Endothelial cell (in vitro differentiated cells): ENCODE measurements around the gene D2HGDH. TPM values are rescaled to one million over a fixed set of nuclear protein-coding genes. Genes with fewer than 3 reads are reported as not detected.

Source experiments
- DNase-seq: peaks from one replicate; pipeline ENCODE4 v3.0.0; 2021; ENCODE audit warnings: low spot score
- H3K27ac Mint-ChIP-seq: one replicate; pipeline ENCODE4 v1.8.0; 2021; ENCODE audit warnings: mixed read lengths, inconsistent platforms; ENCODE audit not compliant: unreplicated experiment
- H3K27me3 Mint-ChIP-seq: one replicate; pipeline ENCODE4 v1.8.0; 2021; ENCODE audit warnings: mild to moderate bottlenecking, moderate library complexity, mixed read lengths, inconsistent platforms; ENCODE audit not compliant: unreplicated experiment
- H3K36me3 Mint-ChIP-seq: one replicate; pipeline ENCODE4 v1.8.0; 2021; ENCODE audit warnings: mild to moderate bottlenecking, low read depth, mixed read lengths, inconsistent platforms; ENCODE audit not compliant: unreplicated experiment
- H3K4me1 Mint-ChIP-seq: one replicate; pipeline ENCODE4 v1.8.0; 2021; ENCODE audit warnings: mild to moderate bottlenecking, mixed read lengths, inconsistent platforms; ENCODE audit not compliant: unreplicated experiment
- H3K4me3 Mint-ChIP-seq: one replicate; pipeline ENCODE4 v1.8.0; 2021; ENCODE audit warnings: mild to moderate bottlenecking, mixed read lengths, inconsistent platforms; ENCODE audit not compliant: unreplicated experiment
- H3K9me3 Mint-ChIP-seq: one replicate; pipeline ENCODE4 v1.8.0; 2021; ENCODE audit warnings: mixed read lengths, inconsistent platforms; ENCODE audit not compliant: unreplicated experiment
- CTCF ChIP-seq: fragments of 200-600 bp; sonication (generic); IDR thresholded peaks from one replicate; pipeline ENCODE4 v1.5.0; 2021; ENCODE audit warnings: antibody characterized with exemption; ENCODE audit not compliant: unreplicated experiment
- total RNA-seq: library from RNA; stranded (reverse); fragmentation: NEBNext Ultra II Directional; extraction: Animal tissue kit (Norgen Biotek cat#: 25700); gene quantifications from one replicate; pipeline ENCODE4 v1.2.1, GENCODE V29; 2021; ENCODE audit not compliant: unreplicated experiment

D2HGDH gene
- total RNA-seq, 1 donor from 2014 or later = 11.4 TPM

DNA sequence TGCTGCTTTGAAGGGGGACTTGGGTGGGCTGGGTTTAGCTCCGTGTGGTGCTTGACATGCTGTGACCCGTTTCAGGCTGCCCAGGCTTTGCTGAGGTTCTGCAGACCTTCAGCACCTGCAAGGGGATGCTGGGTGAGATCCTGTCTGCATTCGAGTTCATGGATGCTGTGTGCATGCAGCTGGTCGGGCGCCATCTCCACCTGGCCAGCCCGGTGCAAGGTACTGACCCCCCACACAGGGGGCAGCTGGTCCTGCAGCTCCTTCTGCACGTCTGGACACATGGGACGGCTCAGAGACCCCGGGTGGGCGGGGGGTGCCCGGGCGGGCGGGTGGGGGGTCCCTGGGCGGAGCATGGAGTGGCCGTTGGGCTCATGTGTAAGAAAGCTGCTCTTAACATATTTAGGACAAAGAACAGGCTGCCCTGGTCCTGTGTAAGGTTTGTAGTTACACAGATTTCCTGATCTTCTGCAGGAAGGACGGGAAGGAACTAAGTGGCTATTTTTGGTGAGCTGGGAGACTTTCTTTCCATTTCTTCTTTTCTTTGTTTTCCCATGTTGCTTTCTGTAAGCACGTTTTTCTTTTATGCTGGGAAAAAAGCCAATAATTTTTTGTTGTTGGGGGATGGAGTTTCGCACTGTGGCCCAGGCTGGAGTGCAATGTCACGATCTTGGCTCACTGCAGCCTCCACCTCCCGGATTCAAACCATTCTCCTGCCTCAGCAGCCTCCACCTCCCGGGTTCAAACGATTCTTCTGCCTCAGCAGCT, 15.8 kb downstream of the D2HGDH start:
- Mint-ChIP-seq H3K4me3 (no peak overlapping the region), H3K27ac (no peak overlapping the region), H3K36me3 (peaks cover 17% of the 10 kb centered on the region), H3K9me3 (no peaks in the 10 kb centered on the region), H3K4me1 (peaks cover 4% of the 10 kb centered on the region), H3K27me3 (peaks cover 7% of the 10 kb centered on the region)
- no peak for DNase-seq
- no peak for TF ChIP-seq CTCF

- Mint-ChIP-seq H3K9me3 (no peaks in the 10 kb centered on the region), H3K4me3 (no peak overlapping the region), H3K27ac (no peak overlapping the region), H3K27me3 (peaks cover 7% of the 10 kb centered on the region), H3K4me1 (peaks cover 4% of the 10 kb centered on the region), H3K36me3 (peaks cover 8% of the 10 kb centered on the region)
- TF ChIP-seq CTCF = no peak
- no peak for DNase-seq
Measured at GRCh38 chr2:241751152-241751551, 16.7 kb downstream of the D2HGDH start.

DNA sequence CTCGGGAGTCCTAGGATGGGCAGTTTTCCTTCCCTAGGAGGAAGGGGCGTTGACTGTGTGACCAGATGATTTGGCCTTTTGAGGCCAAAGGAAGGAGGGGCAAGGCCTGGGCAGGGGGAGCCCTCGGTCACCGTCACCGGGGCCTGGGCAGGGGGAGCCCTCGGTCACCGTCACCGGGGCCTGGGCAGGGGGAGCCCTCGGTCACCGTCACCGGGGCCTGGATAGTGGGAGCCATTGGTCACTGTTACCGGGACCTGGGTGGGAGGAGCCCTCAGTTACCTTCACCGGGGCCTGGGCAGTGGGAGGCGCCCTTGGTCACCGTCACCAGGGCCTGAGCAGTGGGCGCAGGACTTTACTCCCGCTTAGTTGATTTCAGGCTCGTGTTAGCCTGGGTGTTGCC, 17.3 kb downstream of the D2HGDH start:
- no peaks in the 10 kb centered on the region for H3K9me3 Mint-ChIP-seq
- peaks cover 7% of the 10 kb centered on the region for H3K36me3 Mint-ChIP-seq
- H3K4me3 Mint-ChIP-seq = no peak overlapping the region
- no peak for TF ChIP-seq CTCF
- no peak for DNase-seq
- H3K27ac Mint-ChIP-seq = no peak overlapping the region
- peaks cover 7% of the 10 kb centered on the region for H3K27me3 Mint-ChIP-seq
- H3K4me1 Mint-ChIP-seq = peaks cover 4% of the 10 kb centered on the region

DNA sequence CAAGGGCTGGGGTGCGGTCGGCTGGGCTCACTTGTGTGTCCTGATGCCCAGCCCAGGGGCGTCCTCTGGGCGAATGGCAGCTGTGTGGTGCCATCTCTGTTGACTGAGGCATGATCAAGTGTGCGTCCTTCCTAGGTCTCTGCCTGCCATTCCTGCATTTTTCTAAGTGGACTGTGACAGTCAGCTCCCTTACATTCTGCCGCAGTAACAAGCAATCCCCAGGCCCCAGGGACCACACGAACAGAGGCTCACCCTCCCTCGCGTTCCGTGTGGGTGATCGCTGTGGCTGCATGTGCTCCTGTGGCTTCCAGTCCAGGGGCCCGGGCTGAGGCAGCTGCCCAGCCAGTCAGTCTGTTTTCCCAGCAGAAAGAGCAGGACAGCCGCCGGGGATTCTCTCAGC, 17.8 kb downstream of the D2HGDH start:
- Mint-ChIP-seq H3K36me3 (peaks cover 4% of the 10 kb centered on the region), H3K9me3 (no peaks in the 10 kb centered on the region), H3K27me3 (peaks cover 9% of the 10 kb centered on the region), H3K4me3 (no peak overlapping the region), H3K4me1 (peaks cover 4% of the 10 kb centered on the region), H3K27ac (no peak overlapping the region)
- no peak for DNase-seq
- no peak for TF ChIP-seq CTCF

DNA sequence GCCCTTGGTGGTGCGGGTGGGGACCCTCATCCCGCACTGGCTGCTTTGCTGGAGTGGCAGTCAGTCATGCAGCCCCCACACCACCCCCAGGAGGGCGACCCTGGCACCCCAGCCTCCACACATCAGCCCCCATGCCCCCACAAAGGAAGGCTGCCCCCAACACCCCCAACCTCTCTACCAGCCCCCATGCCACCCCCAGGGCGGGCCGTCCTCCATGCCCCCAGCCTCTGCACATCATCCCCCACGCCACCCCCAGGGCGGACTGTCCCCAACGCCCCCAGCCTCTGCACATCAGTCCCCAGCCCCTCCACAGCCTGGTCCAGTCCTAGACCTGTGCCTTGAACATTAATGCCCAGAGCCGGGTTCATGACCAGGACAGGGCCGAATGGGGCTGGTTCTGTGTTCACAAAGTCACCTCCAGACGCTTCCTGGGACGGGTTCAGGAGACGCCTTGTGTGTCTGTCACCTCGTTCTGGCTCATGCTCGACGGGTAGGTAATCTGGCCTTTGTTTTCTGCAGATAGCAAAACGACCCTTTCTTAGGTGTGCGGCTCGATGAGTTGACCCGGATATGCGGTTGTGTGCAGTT, 18.4 kb downstream of the D2HGDH start:
- no peak for TF ChIP-seq CTCF
- Mint-ChIP-seq H3K27ac (no peak overlapping the region), H3K27me3 (peaks cover 9% of the 10 kb centered on the region), H3K9me3 (no peaks in the 10 kb centered on the region), H3K4me1 (peaks cover 4% of the 10 kb centered on the region), H3K4me3 (no peak overlapping the region), H3K36me3 (peaks cover 2% of the 10 kb centered on the region)
- no peak for DNase-seq
